IMR-90 (cell line): ENCODE data around the gene ARHGAP23. TPM values are rescaled to one million over a fixed set of nuclear protein-coding genes. Genes with fewer than 3 reads are reported as not detected.
"Not testable (repeated sequence)": the region's sequence is repeated elsewhere in the genome, so short reads cannot be mapped to it uniquely, and the experiment has no call there.

Source experiments
- ATAC-seq: fragments of 200-7000 bp; cut with Tn5 transposase; 2 replicates; pipeline ENCODE4 v1.9.1; 2020; ENCODE audit warnings: low read depth, mild to moderate bottlenecking, moderate library complexity
- BruUV-seq: library from RNA; stranded (reverse); fragments of 400-500 nt; replicated peaks from 2 replicates; lab custom pipeline; 2021; lab: Mats Ljungman, UMichigan
- CTCF ChIA-PET: fragments of 300-600 bp; formaldehyde crosslinking; extraction: SDS; loops from one replicate; lab custom pipeline; 2021; ENCODE audit warnings: antibody characterized with exemption; lab: Yijun Ruan, JAX
- POLR2A ChIA-PET: fragments of 300-600 bp; sonication (Branson Sonifier 250); formaldehyde crosslinking; loops from one replicate; lab custom pipeline; 2022; ENCODE audit warnings: antibody characterized with exemption; ENCODE audit not compliant: unreplicated experiment; lab: Charles Lee
- DNase-seq: peaks from one replicate; pipeline ENCODE4 v3.0.0; 2013
- H2AFZ ChIP-seq: replicated peaks from 2 replicates; pipeline ENCODE3; 2013; ENCODE audit warnings: low read length, mild to moderate bottlenecking; ENCODE audit not compliant: poor library complexity
- H2AK5ac ChIP-seq: 2 replicates; pipeline ENCODE4 v1.6.1; 2013; ENCODE audit warnings: low read depth, low read length, inconsistent platforms
- H2AK9ac ChIP-seq: replicated peaks from 2 replicates; pipeline ENCODE3; 2013; ENCODE audit warnings: mild to moderate bottlenecking, low read depth, low read length, moderate library complexity; ENCODE audit not compliant: poor library complexity
- H2BK120ac ChIP-seq: 2 replicates; pipeline ENCODE4 v1.6.1; 2013; ENCODE audit warnings: low read depth, low read length, inconsistent platforms
- H2BK15ac ChIP-seq: 3 replicates; pipeline ENCODE4 v1.6.1; 2013; ENCODE audit warnings: low read depth, low read length, inconsistent platforms
- H2BK20ac ChIP-seq: 2 replicates; pipeline ENCODE4 v1.6.1; 2013; ENCODE audit warnings: low read depth, mild to moderate bottlenecking, inconsistent platforms, low read length, moderate library complexity
- H2BK5ac ChIP-seq: 2 replicates; pipeline ENCODE4 v1.6.1; 2013; ENCODE audit warnings: mild to moderate bottlenecking, low read depth, low read length, inconsistent platforms; ENCODE audit not compliant: poor library complexity, severe bottlenecking
- H3K14ac ChIP-seq: replicated peaks from 2 replicates; pipeline ENCODE4 v1.6.1; 2013; ENCODE audit warnings: low read depth, low read length, inconsistent platforms
- H3K18ac ChIP-seq: 2 replicates; pipeline ENCODE4 v1.6.1; 2013; ENCODE audit warnings: low read depth, low read length, control low read depth
- H3K23ac ChIP-seq: 2 replicates; pipeline ENCODE4 v1.6.1; 2013; ENCODE audit warnings: low read depth, low read length, inconsistent platforms
- H3K27ac ChIP-seq: 2 replicates; pipeline ENCODE4 v1.5.1; 2013; ENCODE audit warnings: mild to moderate bottlenecking, control low read depth, low read length; ENCODE audit not compliant: insufficient read depth
- H3K27me3 ChIP-seq: 2 replicates; pipeline ENCODE4 v1.6.1; 2013; ENCODE audit warnings: low read length; ENCODE audit not compliant: control insufficient read depth, insufficient read depth
- H3K36me3 ChIP-seq: 2 replicates; pipeline ENCODE4 v1.6.1; 2013; ENCODE audit warnings: low read length, mixed read lengths; ENCODE audit not compliant: control insufficient read depth, insufficient read depth
- H3K4ac ChIP-seq: 2 replicates; pipeline ENCODE4 v1.6.1; 2013; ENCODE audit warnings: low read depth, low read length, inconsistent platforms
- H3K4me1 ChIP-seq: 2 replicates; pipeline ENCODE4 v1.6.1; 2013; ENCODE audit warnings: low read length, mixed read lengths; ENCODE audit not compliant: control insufficient read depth, insufficient read depth
- H3K4me2 ChIP-seq: 2 replicates; pipeline ENCODE4 v1.6.1; 2013; ENCODE audit warnings: low read depth, mild to moderate bottlenecking, control low read depth, low read length, moderate library complexity
- H3K4me3 ChIP-seq: 2 replicates; pipeline ENCODE4 v1.5.1; 2013; ENCODE audit warnings: low read depth, mild to moderate bottlenecking, control low read depth, low read length, moderate library complexity; ENCODE audit not compliant: insufficient read depth
- H3K56ac ChIP-seq: 2 replicates; pipeline ENCODE4 v1.6.1; 2013; ENCODE audit warnings: low read length, inconsistent platforms; ENCODE audit not compliant: insufficient read depth; ENCODE audit errors: extremely low read depth
- H3K79me1 ChIP-seq, 2 experiments: 2 replicates each; pipeline ENCODE4 v1.6.1; 2013; ENCODE audit warnings: low read length in 2 of 2, inconsistent platforms in 1 of 2, low read depth in 1 of 2
- H3K9ac ChIP-seq: 2 replicates; pipeline ENCODE4 v1.6.1; 2013; ENCODE audit warnings: low read depth, low read length, control low read depth
- H3K9me1 ChIP-seq: 2 replicates; pipeline ENCODE4 v1.6.1; 2013; ENCODE audit warnings: low read length, inconsistent platforms; ENCODE audit not compliant: insufficient read depth
- H3K9me3 ChIP-seq: 2 replicates; pipeline ENCODE4 v1.6.1; 2013; ENCODE audit warnings: low read length; ENCODE audit not compliant: control insufficient read depth, insufficient read depth
- H4K20me1 ChIP-seq: 2 replicates; pipeline ENCODE4 v1.6.1; 2013; ENCODE audit warnings: low read length, inconsistent platforms; ENCODE audit not compliant: insufficient read depth
- H4K5ac ChIP-seq: 2 replicates; pipeline ENCODE4 v1.6.1; 2013; ENCODE audit warnings: mild to moderate bottlenecking, low read depth, low read length, control low read depth
- H4K8ac ChIP-seq, 2 experiments: 2 replicates each; pipeline ENCODE4 v1.6.1; 2013; ENCODE audit warnings: low read depth in 2 of 2, low read length in 2 of 2, control low read depth in 1 of 2, inconsistent platforms in 1 of 2
- H4K91ac ChIP-seq: 2 replicates; pipeline ENCODE4 v1.6.1; 2013; ENCODE audit warnings: low read depth, low read length, inconsistent platforms; ENCODE audit not compliant: insufficient read depth
- MAZ ChIP-seq: IDR thresholded peaks from 2 replicates; pipeline ENCODE4 v1.6.1; 2012; ENCODE audit warnings: low read depth, mild to moderate bottlenecking, low read length, improper control_type of control experiment, moderate library complexity, borderline replicate concordance
- RCOR1 ChIP-seq: IDR thresholded peaks from 2 replicates; pipeline ENCODE4 v1.6.1; 2012; ENCODE audit warnings: mild to moderate bottlenecking, low read length, improper control_type of control experiment; ENCODE audit not compliant: insufficient replicate concordance
- WGBS, 2 experiments: methylation state at CpG; one replicate each; pipeline versions ENCODE4 v1.1.5 to v1.1.7; 2013; ENCODE audit warnings: missing lambda C conversion rate in 2 of 2; ENCODE audit not compliant: insufficient read length in 1 of 2; ENCODE audit errors: extremely low coverage in 2 of 2; 5-methylcytosine and 5-hydroxymethylcytosine counted together
- dilution Hi-C: fragments of 300-500 bp; cut with HindIII; formaldehyde crosslinking; loops from one replicate; pipeline ENCODE4 v1.14.3; 2018; ENCODE audit warnings: low sequenced_read_pairs; ENCODE audit not compliant: unreplicated experiment
- in situ Hi-C: fragments of 300-500 bp; cut with MboI; formaldehyde crosslinking; loops from 3 replicates; pipeline ENCODE4 v1.14.3; 2019; ENCODE audit warnings: low sequenced_read_pairs, inconsistent platforms, mixed read lengths
- intact Hi-C: fragments of 100-400 bp; cut with micrococcal nuclease; formaldehyde crosslinking; loops from 2 replicates; pipeline ENCODE4 v1.10.0; 2022
- polyA plus RNA-seq, 3 experiments: library from polyadenylated mRNA; depleted of rRNA; stranded (reverse); fragments of >200 nt; gene quantifications; 2 replicates each; pipeline ENCODE4 v1.2.3, GENCODE V29; 2012; ENCODE audit warnings: low replicate concordance in 1 of 3
- total RNA-seq: library from RNA; depleted of rRNA; stranded (reverse); fragments of >200 nt; gene quantifications from 2 replicates; pipeline ENCODE4 v1.2.3, GENCODE V29; 2012

The ARHGAP23 gene
- total and polyA plus RNA-seq, 2 of the 4 experiments (the other 2 are of a cell fraction): 9.3 to 43.3 TPM

GRCh38 chr17:38512473-38513058 lies 84.3 kb downstream of the ARHGAP23 start:
- ATAC-seq (no peak), DNase-seq (no peak)
- Histone ChIP-seq H2AFZ (no peak overlapping the region), H3K9me1 (peaks cover 21% of the 10 kb centered on the region), H3K79me1 (peaks cover 0 to 26% of the 10 kb centered on the region in 2 experiments; a peak in 2 of 4 replicates), H4K8ac (no peak overlapping the region), H2AK9ac (no peak overlapping the region), H2BK5ac (no peak overlapping the region), H2BK20ac (no peak overlapping the region), H4K91ac (no peak overlapping the region), H3K14ac (no peak overlapping the region), H3K23ac (no peak overlapping the region), H4K5ac (no peak overlapping the region), H2BK120ac (no peak overlapping the region), H3K36me3 (peaks cover 6% of the 10 kb centered on the region), H3K4me3 (no peak overlapping the region), H3K4ac (no peak overlapping the region), H3K9me3 (no peaks in the 10 kb centered on the region), H4K20me1 (peaks cover 48% of the 10 kb centered on the region), H3K9ac (no peak overlapping the region), H3K18ac (no peak overlapping the region), H3K4me2 (no peak overlapping the region), H3K4me1 (peaks cover 12% of the 10 kb centered on the region), H3K56ac (no peak overlapping the region), H2BK15ac (no peak overlapping the region), H3K27me3 (no peaks in the 10 kb centered on the region), H2AK5ac (no peak overlapping the region), H3K27ac (no peak overlapping the region)
- intact Hi-C loops: loop anchor here (5.0 kb wide), 1 partner anchor 155 kb away; no protein-coding TSS in a partner anchor
- TF ChIP-seq MAZ: no peak
- no peak for TF ChIP-seq RCOR1
- 83% methylated on average over 7 of the region's 13 CpGs; no CpG with 5 or more reads in 1 of the 2 experiments for WGBS, 2 experiments
- BruUV-seq: no TSS peak
- ChIA-PET POLR2A (no interaction called here), CTCF (interaction anchor here (1.5 kb wide), 1 partner anchor 46 kb away, joined by 3 read pairs; no protein-coding TSS in a partner anchor)
- dilution Hi-C loops: no loop called here
- in situ Hi-C loops: no loop called here

DNA sequence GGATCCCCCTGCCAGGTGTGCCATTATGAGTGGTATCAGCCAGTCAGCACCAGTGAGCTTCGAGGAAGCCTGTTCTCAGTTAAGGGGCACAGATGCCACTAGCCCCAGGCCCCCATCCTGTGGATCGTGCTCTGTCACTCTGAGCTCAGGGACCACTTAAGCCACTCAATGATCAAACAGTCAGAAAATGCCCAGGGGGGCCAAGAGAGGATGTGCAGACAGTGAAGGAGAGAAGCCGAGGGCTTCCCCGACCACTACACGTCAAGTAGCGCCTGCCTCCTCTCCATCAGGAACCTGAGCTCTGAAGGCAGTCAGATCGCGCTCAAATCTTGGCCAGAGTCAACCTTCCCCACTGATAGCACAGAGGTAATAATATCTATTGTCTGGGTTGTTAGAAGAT lies 98.3 kb downstream of the ARHGAP23 start:
- H3K9ac ChIP-seq, H3K9me3 ChIP-seq, H3K14ac ChIP-seq, intact Hi-C loops, H3K27ac ChIP-seq, H3K56ac ChIP-seq, H3K36me3 ChIP-seq, H4K5ac ChIP-seq, H2BK5ac ChIP-seq, H4K20me1 ChIP-seq, H3K4me1 ChIP-seq, H4K8ac ChIP-seq, H2BK15ac ChIP-seq, H3K18ac ChIP-seq, H3K23ac ChIP-seq, H3K79me1 ChIP-seq, H3K4ac ChIP-seq, H2AK5ac ChIP-seq, H2BK120ac ChIP-seq, POLR2A ChIA-PET, H3K4me3 ChIP-seq, H2AK9ac ChIP-seq, DNase-seq, BruUV-seq, in situ Hi-C loops, ATAC-seq, CTCF ChIA-PET, H3K9me1 ChIP-seq, H2BK20ac ChIP-seq, H3K4me2 ChIP-seq, H2AFZ ChIP-seq, dilution Hi-C loops, H4K91ac ChIP-seq: not testable (repeated sequence)
- no CpG with 5 or more reads among the region's 8 CpGs for WGBS, 2 experiments
- H3K27me3 ChIP-seq: peaks cover 18% of the 10 kb centered on the region
